ENCODE data around the gene VWA1. TPM values are rescaled to one million over a fixed set of nuclear protein-coding genes. Genes with fewer than 3 reads are reported as not detected.

VWA1 gene
- total RNA-seq, 2 donors from 2014 or later: 47.1 to 55.5 TPM

GRCh38 chr1:1425753-1426495, 9.6 kb upstream of the VWA1 start:
- Histone ChIP-seq H3K4me1 (peaks cover 33% of the 10 kb centered on the region), H3K36me3 (replicated peaks in 1 of 2; ENCODE audit: insufficient read depth in 1 of 2, low read depth in 2 of 2) (no peaks in the 10 kb centered on the region), H3K4me3 (no peak overlapping the region), H3K27ac (no peak overlapping the region), H3K27me3 (no peaks in the 10 kb centered on the region), H3K9me3 (no peaks in the 10 kb centered on the region)
- no peak for TF ChIP-seq POLR2A (IDR thresholded peaks at IDR 0.05)
- TF ChIP-seq, protein P1, sequence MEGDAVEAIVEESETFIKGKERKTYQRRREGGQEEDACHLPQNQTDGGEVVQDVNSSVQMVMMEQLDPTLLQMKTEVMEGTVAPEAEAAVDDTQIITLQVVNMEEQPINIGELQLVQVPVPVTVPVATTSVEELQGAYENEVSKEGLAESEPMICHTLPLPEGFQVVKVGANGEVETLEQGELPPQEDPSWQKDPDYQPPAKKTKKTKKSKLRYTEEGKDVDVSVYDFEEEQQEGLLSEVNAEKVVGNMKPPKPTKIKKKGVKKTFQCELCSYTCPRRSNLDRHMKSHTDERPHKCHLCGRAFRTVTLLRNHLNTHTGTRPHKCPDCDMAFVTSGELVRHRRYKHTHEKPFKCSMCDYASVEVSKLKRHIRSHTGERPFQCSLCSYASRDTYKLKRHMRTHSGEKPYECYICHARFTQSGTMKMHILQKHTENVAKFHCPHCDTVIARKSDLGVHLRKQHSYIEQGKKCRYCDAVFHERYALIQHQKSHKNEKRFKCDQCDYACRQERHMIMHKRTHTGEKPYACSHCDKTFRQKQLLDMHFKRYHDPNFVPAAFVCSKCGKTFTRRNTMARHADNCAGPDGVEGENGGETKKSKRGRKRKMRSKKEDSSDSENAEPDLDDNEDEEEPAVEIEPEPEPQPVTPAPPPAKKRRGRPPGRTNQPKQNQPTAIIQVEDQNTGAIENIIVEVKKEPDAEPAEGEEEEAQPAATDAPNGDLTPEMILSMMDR (IDR thresholded peaks at IDR 0.05): no peak
- 75 to 78% methylated on average over 9 to 26 of the region's 33 CpGs for WGBS, 2 donors
- ATAC-seq (no peak), DNase-seq (no peak)
- intact Hi-C loops (cut with DNase I): no loop called here

GRCh38 chr1:1426496-1427105, 8.9 kb upstream of the VWA1 start:
- no peak for ATAC-seq
- H3K27ac ChIP-seq: no peak overlapping the region
- H3K36me3 ChIP-seq (replicated peaks in 1 of 2; ENCODE audit: insufficient read depth in 1 of 2, low read depth in 2 of 2): no peaks in the 10 kb centered on the region
- no peak for DNase-seq
- H3K4me3 ChIP-seq: no peak overlapping the region
- peaks cover 33% of the 10 kb centered on the region for H3K4me1 ChIP-seq
- H3K27me3 ChIP-seq: no peaks in the 10 kb centered on the region
- TF ChIP-seq, protein P1 (IDR thresholded peaks at IDR 0.05): no peak
- TF ChIP-seq POLR2A (IDR thresholded peaks at IDR 0.05): no peak
- intact Hi-C loops (cut with DNase I): no loop called here
- 62 to 80% methylated on average over 13 to 16 of the region's 19 CpGs for WGBS, 2 donors
- H3K9me3 ChIP-seq: no peaks in the 10 kb centered on the region

DNA sequence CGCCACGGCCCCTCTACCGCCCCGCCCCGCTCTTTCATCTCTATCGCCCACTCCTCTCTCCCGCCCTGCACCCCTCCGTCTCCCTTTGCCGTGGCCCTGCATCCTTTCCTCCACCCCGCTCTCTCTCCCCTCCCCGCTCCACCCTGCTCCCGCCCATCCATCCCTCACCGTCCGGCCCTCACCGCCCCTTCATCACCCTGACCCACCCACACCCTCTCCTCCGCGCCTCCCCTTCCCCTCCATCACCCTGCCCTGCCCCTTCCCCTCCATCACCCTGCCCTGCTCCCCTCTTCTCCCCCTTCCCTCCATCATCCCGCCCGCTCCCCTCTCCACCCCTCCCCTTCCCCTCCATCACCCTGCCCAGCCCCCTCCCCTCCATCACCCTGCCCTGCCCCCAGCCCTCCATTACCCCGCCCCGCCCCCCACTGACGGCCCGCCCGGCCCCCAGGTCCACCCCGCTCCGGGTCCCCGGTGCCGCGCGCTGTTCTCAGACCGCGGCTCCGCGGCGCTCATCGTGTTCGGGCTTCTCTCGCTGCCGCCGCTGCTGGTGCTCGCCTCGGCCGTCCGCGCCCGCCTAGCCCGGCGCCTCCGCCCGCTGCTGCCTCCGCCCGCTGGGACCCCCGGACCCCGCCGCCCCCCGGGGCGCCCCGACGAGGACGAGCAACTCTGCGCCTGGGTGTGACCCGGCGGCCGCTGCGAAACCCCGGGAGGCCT, 8.2 kb upstream of the VWA1 start:
- no peaks in the 10 kb centered on the region for H3K36me3 ChIP-seq (replicated peaks in 1 of 2; ENCODE audit: insufficient read depth in 1 of 2, low read depth in 2 of 2)
- WGBS, 2 donors: 63 to 81% methylated on average over 18 to 19 of the region's 66 CpGs
- peaks cover 40% of the 10 kb centered on the region for H3K4me1 ChIP-seq
- H3K27me3 ChIP-seq: no peaks in the 10 kb centered on the region
- no peak for DNase-seq
- H3K27ac ChIP-seq: peak overlapping the region in 1 of 4 donors; percentile 34
- no peaks in the 10 kb centered on the region for H3K9me3 ChIP-seq
- H3K4me3 ChIP-seq: no peak overlapping the region
- TF ChIP-seq, protein P1 (IDR thresholded peaks at IDR 0.05): no peak
- no peak for TF ChIP-seq POLR2A (IDR thresholded peaks at IDR 0.05)
- intact Hi-C loops (cut with DNase I): no loop called here
- ATAC-seq: peak; percentile 26

DNA sequence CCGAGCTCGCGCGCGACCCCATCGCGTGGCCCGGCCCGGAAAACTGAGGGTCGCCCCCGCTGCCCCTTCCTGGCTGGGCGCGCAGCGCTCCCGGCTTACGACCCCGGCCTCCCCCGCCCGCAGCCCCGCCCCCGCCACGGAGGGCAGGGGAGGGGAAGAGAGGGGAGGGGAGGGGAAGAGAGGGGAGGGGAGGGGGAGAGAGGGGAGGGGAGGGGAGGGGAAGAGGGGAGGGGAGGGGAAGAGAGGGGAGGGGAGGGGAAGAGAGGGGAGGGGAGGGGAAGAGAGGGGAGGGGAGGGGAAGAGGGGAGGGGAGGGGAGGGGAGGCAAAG, 7.7 kb upstream of the VWA1 start:
- no peak for ATAC-seq
- H3K4me1 ChIP-seq: peaks cover 45% of the 10 kb centered on the region
- H3K36me3 ChIP-seq (replicated peaks in 1 of 2; ENCODE audit: insufficient read depth in 1 of 2, low read depth in 2 of 2): no peaks in the 10 kb centered on the region
- peak overlapping the region in 1 of 4 donors; percentile 34 for H3K27ac ChIP-seq
- H3K27me3 ChIP-seq: no peaks in the 10 kb centered on the region
- intact Hi-C loops (cut with DNase I): no loop called here
- TF ChIP-seq, protein P1 (IDR thresholded peaks at IDR 0.05): no peak
- TF ChIP-seq POLR2A (IDR thresholded peaks at IDR 0.05): no peak
- no peak for DNase-seq
- no peaks in the 10 kb centered on the region for H3K9me3 ChIP-seq
- no peak overlapping the region for H3K4me3 ChIP-seq
- WGBS, 2 donors: no CpG with 5 or more reads among the region's 22 CpGs
